ENCODE measurements around the gene PPIA.
"Not testable (repeated sequence)": the region's sequence is repeated elsewhere in the genome, so short reads cannot be mapped to it uniquely, and the experiment has no call there.

The PPIA gene

DNA sequence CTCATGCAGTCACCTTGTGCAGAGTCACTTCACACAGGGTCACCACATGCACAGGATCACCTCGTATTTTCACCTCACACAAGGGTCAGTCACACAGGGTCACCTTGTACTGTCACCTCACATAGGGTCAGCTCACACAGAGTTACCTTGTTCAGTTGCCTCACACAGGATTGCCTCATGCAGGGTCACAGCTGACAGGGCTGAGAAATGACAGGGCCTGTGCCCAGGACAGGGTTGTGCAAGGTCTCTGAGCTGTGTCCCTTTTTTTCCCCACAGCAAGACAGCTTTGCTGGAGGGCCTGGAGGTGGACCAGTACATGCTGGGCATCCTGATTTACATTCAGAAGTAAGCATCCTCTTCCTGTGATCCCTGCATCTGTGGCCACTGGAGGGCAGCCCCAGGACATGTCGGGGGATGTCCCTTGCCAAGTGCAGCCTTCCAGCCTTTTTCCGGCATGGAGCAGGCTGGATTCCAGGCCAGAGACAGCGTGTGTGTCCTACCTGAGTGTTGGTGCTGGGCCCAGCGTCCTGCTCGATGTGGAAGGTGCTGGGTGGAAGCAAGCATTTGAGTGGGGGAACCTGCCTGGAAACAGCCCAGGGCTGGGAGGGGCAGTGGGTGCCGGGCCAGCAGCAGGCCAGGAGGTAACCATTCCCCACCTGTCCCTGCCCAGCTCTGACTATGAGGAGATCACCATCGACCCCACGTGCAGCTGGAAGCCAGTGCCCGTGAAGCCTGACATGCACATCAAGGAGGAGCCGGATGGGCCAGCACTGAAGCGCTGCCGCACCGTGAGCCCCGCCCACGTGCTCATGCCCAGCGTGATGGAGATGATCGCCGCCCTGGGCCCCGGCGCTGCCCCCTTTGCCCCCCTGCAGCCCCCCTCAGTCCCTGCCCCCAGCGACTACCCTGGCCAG, 31.6 kb upstream of the PPIA start:
- no peak for DNase-seq

DNA sequence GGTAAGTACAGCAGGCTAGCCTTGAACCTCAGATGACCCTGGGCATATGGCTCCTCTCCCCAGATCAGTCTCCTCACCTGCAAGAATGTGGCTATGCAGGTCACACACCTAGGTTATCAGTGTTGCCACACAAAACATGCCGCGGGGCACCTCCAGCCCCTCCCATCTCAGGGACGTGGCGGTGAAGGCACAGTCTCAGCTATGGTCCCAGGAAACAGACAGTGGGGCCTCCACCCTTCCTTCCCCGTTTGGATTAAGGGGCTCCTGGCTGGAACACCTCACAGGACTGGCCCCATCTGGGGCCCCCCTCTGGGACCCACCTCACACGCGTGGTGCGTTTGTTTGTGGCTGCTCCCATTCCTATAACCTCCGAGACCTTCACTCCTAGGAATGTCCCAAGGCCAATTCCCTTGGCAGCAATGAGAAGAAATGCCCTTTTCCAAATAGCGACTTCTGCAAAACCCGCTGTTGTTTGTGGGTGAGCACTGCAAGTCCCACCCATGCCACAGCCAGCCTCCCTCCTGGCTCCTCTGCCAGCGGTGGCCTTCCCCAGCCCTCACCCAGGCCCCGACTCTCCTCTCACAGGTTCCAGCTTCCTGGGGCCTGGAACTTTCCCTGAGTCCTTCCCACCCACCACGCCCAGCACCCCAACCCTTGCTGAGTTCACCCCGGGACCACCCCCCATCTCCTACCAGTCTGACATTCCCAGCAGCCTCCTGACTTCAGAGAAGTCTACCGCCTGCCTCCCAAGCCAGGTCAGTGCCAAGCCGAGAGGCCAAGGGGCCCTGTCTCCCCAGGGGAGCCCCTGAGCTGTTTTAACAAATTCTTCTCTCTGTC, 30.7 kb upstream of the PPIA start:
- DNase-seq, result no peak

DNA sequence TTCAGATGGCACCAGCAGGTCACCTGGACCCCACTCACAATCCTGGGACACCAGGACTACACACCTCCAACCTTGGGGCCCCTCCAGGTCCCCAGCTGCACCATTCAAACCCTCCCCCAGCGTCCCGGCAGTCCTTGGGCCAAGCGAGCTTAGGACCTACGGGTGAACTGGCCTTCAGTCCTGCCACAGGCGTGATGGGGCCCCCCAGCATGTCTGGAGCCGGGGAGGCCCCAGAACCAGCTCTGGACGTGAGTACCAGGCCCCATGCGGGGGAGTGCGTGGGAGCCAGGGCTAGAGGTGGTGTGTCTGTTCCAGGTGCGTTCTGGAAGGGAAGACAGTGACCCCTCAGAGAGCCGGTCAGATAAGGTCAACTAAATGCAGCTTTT, 30.1 kb upstream of the PPIA start:
- DNase-seq, result no peak

GRCh38 chr7:44767134-44767911, 29.2 kb upstream of the PPIA start:
- DNase-seq, result no peak

DNA sequence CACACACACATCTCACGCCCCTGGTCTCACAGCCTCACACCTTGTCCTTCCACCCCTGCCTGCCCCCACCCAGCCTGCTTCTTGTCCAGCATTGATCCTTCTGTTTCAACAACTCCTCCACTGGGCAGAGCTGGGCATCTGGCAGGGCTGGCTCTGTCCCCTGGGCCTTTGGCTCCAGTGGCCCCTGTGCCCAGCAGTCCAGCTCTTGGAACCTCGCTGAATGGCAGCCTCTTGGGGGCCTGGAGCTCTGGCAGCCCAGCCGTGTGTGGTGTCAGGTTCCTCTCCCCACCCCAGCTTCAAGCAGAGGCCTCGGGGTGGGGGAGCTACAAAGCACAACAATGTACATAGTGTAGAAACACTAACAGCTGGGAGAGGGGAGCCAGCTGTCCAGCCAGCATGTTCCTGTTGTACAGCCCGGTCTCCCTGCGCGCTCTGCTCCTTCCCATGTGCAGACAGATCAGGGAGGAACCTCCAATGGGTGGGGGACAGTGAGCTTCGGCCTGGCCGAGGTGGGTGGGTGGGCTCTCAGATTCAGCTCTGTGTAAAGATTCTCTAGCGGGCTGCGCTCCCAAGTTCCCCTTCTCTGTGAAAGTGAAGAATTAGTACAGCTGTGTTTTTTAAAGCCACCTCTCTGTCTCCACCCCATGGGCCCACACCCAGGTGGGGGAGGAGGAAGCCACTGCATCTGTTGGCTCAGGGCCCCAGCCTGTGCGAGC, 28.4 kb upstream of the PPIA start:
- DNase-seq, result no peak

DNA sequence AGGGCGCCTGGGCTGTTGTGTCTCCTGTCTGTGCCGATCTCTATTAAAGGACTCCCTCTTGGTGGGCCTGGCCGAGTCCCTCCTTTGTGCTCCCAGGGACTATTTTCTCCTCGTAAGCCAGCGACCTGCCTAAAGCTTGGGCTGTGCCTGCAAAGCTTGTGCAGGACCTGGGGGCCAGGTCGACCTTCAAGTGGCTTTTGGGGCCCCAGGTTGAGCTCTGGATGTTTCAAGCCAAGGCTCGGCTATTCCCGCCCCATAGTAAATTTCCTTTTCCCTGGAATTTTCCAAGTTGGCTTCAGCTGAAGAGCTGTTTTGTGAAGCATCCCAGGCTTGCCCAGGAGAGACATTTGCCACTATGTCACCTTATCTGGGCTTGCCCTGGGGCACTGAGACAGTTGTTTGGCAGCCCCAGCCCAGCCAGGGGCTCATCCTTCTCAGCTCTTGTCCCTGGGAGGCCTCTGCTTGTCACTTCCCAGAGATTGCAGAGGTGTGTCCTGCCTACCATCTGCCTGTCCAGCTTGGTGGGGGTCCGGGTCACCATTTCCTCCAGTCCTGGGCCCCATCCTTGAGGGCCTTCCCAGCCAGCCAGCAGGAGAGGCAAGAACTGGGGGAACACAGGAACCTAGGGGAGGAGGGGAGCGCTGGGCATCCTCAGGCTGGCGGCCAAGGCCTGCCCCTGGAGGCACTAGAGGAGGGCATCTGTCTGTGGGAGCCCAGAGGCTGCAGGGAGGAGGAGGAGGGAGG, 27.7 kb upstream of the PPIA start:
- no peak for DNase-seq

- DNase-seq, result no peak
These were observed 27.1 kb upstream of the PPIA start for GRCh38 chr7:44769376-44769775.

- no peak for DNase-seq
These were observed 26.6 kb upstream of the PPIA start for GRCh38 chr7:44769776-44770294.

GRCh38 chr7:44771358-44771757, 25.1 kb upstream of the PPIA start:
- DNase-seq, result no peak

GRCh38 chr7:44772440-44772839, 24.0 kb upstream of the PPIA start:
- no peak for DNase-seq

DNA sequence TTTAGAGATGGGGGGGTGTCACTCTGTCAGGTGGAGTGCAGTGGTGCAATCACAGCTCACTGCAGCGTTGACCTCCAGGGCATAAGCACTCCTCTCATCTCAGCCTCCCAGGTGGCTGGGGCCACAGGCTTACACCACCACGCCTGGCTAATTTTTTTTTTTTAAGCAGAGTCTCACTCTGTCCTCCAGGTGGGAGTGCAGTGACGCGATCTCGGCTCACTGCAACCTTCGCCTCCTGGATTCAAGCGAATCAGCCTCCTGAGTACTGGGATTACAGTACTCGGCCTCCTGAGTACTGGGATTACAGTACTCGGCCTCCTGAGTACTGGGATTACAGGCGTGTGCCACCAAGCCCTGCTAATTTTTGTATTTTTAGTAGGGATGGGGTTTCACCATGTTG, 23.6 kb upstream of the PPIA start:
- no peak for DNase-seq

- DNase-seq, result not testable (repeated sequence)
These were observed 22.0 kb upstream of the PPIA start for GRCh38 chr7:44774486-44774885.

DNA sequence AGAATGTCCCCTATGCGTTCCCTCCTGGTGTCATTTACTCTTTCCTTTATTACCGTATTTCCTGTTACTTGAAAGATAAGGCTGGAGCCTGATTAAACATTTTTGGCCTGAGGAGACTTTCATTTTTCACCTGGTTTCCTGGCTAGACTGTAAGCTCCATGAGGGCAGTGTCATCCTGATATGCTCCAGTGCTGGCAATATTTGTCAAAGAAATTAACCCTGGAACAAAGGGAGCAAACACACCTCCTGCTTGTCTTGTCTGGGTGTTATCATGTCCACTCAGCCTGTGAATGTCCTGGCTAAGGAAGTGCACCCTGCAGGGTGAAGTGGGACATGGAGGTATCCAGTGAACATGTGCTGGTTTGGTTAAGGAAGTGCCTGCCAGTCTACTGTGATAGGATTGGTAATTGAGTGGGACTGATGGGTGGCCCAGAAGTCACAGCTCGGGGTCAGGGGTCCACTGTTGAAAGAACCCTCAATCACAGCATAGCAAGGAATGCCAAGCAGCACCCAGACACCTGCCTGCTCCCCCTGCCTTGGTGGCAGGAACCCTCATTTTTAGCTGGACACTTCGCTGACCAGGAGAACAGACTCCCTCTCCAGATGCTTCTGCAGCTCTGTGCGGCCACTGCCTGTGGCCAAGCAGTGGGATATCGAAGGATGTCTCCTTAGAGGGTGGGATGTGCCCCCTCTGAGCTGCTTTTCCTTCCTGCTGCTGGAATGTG, 20.9 kb upstream of the PPIA start:
- no peak for DNase-seq

DNA sequence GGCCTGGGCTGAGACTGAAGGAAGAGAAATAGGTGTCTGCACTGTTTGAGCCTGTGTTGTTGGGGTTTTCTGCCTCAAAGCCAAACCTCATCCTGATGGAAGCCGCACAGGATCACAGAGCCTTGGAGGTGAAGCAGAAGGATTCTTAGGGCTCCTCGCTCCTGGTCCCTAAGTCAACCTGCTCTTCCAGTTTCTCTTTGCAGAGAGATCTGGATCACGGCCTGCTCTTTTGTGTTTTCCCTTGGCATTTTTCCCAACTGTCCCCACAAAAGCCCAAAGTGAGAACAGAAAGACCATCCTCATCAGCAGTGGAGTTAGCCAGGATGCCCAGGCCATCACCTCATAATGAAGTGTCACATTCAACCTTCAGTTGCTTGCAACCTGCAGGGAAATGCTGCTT, 20.3 kb upstream of the PPIA start:
- no peak for DNase-seq

- DNase-seq, result no peak
These were observed 14.0 kb upstream of the PPIA start for GRCh38 chr7:44782460-44782859.

- no peak for DNase-seq
These were observed 13.1 kb upstream of the PPIA start for GRCh38 chr7:44783407-44783806.

- no peak for DNase-seq
These were observed 12.1 kb upstream of the PPIA start for GRCh38 chr7:44784364-44784763.

DNA sequence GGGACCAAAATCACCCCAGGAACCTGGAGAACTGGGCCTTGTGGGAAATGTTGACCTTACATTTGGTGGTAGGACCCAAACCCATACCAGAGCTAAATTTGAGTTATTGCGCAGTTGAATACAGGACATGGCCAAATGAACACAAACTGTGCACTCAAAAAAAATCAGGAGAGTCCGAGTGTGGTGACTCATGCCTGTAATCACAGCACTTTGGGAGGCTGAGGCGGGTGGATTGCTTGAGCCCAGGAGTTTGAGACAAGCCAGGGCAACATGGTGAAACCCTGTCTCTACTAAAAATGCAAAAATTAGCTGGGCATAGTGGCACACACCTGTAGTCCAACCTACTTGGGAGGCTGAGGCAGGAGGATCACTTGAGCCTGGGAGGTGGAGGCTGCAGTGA, 11.3 kb upstream of the PPIA start:
- DNase-seq, result not testable (repeated sequence)

DNA sequence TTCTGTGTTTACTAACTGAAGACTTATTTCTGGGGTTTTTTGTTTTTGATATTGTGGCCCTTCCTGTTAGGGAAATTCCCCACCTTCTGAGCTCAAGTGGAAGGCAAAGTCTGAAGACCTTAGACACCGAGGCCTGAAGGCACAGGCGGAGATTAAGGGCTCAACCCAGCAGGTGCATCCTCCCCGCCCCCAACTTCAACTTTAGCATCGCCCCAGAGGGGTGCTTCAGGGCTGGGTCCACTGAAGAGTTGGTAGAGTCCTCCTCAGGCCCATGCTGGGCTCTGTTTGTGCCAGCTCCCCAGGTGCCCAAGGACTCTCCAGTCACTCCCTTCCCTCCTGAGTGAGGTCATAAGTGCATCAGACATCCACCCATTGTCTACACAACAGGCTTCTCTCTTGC, 9.4 kb upstream of the PPIA start:
- no peak for DNase-seq

GRCh38 chr7:44787762-44788161, 8.7 kb upstream of the PPIA start:
- DNase-seq, result no peak

GRCh38 chr7:44789990-44790389, 6.5 kb upstream of the PPIA start:
- no peak for DNase-seq
